ENCODE results near the gene PRR27.
"Not testable (repeated sequence)": the region's sequence is repeated elsewhere in the genome, so short reads cannot be mapped to it uniquely, and the experiment has no call there.

The PRR27 gene

GRCh38 chr4:70197842-70198241 lies 43.8 kb downstream of the PRR27 start:
- DNase-seq (ENCODE audit: low read depth in 3 of 3), result no peak

- DNase-seq (ENCODE audit: low read depth in 3 of 3), result no peak
Measured at GRCh38 chr4:70203601-70204000, 49.6 kb downstream of the PRR27 start.

GRCh38 chr4:70212752-70213151 lies 58.7 kb downstream of the PRR27 start:
- not testable (repeated sequence) for DNase-seq (ENCODE audit: low read depth in 3 of 3)

Data from stimulated activated CD4-positive, alpha-beta T cell treated with anti-CD3 and anti-CD28 coated beads, TNF-alpha, amount 100 ng/mL, for 48 hours (primary cell).